ENCODE measurements around the gene MIER2.

GRCh38 chr19:281156-281853 lies 63.3 kb downstream of the MIER2 start:
- TF ChIP-seq CTCF (IDR thresholded peaks at IDR 0.05) (no peak), POLR2AphosphoS5 (IDR thresholded peaks at IDR 0.05) (no peak), EP300 (IDR thresholded peaks at IDR 0.05) (no peak)
